Stomach (tissue), 9 donors: Measurements from ENCODE around the gene SUDS3. TPM values are rescaled to one million over a fixed set of nuclear protein-coding genes. Genes with fewer than 3 reads are reported as not detected.

Source experiments
- DNase-seq, 2 donors: peaks; one replicate each; pipeline versions ENCODE4 v3.0.0 to v3.0.0-alpha.2; 2013 to 2019
- H3K27ac ChIP-seq, 5 donors: fragments of 200-600 bp in 4 of 5; sonication (generic) in 4 of 5; one replicate each; pipeline ENCODE4 v1.5.1; 2013 to 2019; ENCODE audit warnings: mild to moderate bottlenecking in 1 of 5, moderate library complexity in 1 of 5
- H3K27me3 ChIP-seq, 3 donors: fragments of 200-600 bp; sonication (generic); one replicate each; pipeline ENCODE4 v1.5.1; 2017 to 2019; ENCODE audit warnings: mixed run types in 1 of 3
- H3K36me3 ChIP-seq, 4 donors: fragments of 200-600 bp; sonication (generic); 1 replicate in 3 of 4; 2 replicates in 1 of 4; pipeline ENCODE4 v1.5.1; 2016 to 2019
- H3K4me1 ChIP-seq, 4 donors: fragments of 200-600 bp; sonication (generic); one replicate each; pipeline ENCODE4 v1.5.1; 2016 to 2019
- H3K4me3 ChIP-seq, 4 donors: fragments of 200-600 bp; sonication (generic) in 3 of 4; one replicate each; pipeline ENCODE4 v1.5.1; 2016 to 2019; ENCODE audit warnings: mild to moderate bottlenecking in 1 of 4
- H3K9me3 ChIP-seq, 4 donors: fragments of 200-600 bp; sonication (generic); one replicate each; pipeline ENCODE4 v1.5.1; 2016 to 2019
- EP300 ChIP-seq: sonication (generic); formaldehyde crosslinking; IDR thresholded peaks from one replicate; pipeline ENCODE4 v1.6.1; 2017; ENCODE audit warnings: antibody characterized with exemption
- POLR2A ChIP-seq, 4 donors: fragments of 450-650 bp; IDR thresholded peaks; one replicate each; pipeline ENCODE4 v1.6.1; 2016; ENCODE audit warnings: antibody characterized with exemption in 4 of 4, control low read depth in 2 of 4, mild to moderate bottlenecking in 1 of 4, moderate library complexity in 1 of 4
- POLR2AphosphoS5 ChIP-seq, 3 donors: sonication (generic); formaldehyde crosslinking; IDR thresholded peaks; one replicate each; pipeline ENCODE4 v1.6.1; 2016; ENCODE audit warnings: antibody characterized with exemption in 3 of 3
- WGBS, 5 donors: extraction: QIAGEN DNeasy Blood & Tissue Kit in 3 of 5; methylation state at CpG; one replicate each; pipeline versions ENCODE4 v1.1.5 to v1.1.7; 2013 to 2018; 5-methylcytosine and 5-hydroxymethylcytosine counted together
- intact Hi-C: fragments of 100-400 bp; cut with DNase I; formaldehyde crosslinking; loops from one replicate; pipeline ENCODE4 v1.15.1; 2023; ENCODE audit warnings: low total_unique reads
- polyA plus RNA-seq, 3 donors: library from polyadenylated mRNA; stranded (reverse); fragments of 200-250 nt; gene quantifications; one replicate each; pipeline ENCODE4 v1.2.3, GENCODE V29; 2013
- total RNA-seq, 5 donors: library from RNA; depleted of rRNA; stranded (reverse); fragments of >200 nt; gene quantifications; one replicate each; pipeline versions ENCODE4 v1.1.0 to v1.2.3, GENCODE V29; 2014 to 2016
- TF ChIP-seq, protein P1 (sequence below), 7 experiments: fragments of 450-650 bp in 4 of 7; fragments of 200-600 bp in 3 of 7; sonication (generic) in 3 of 7; IDR thresholded peaks; one replicate each; pipeline ENCODE4 v1.5.1; 2016 to 2019; ENCODE audit warnings: antibody characterized with exemption in 7 of 7, control low read depth in 2 of 7, mild to moderate bottlenecking in 1 of 7
- donor health status: healthy with polysubstance abuse.
- donor health status: Bipolar disorder and iron deficiency.
- donor health status: healthy.

The SUDS3 gene
- total and polyA plus RNA-seq, 8 donors = 10.8 to 122 (median 44.4) TPM

DNA sequence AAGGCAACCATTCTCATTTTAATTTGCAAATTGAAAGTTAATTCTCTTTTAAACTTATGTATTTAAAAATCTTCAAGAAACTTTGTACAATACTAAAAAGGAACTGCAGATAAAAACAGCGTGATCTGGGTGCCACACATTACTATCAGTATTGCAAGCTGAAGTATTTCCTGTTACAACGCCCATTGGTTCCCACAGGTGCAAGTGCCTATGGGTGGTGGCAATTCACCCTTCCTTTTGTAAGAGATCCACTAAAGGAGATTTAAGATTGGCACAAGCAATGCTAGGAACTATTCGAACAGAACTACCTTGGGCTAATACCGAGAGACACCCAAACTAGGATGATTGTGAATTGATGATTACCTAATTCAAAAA lies 16.8 kb upstream of the SUDS3 start:
- Histone ChIP-seq H3K4me3 (peak overlapping the region in 3 of 4 donors; percentile 10 to 35 (median 28)), H3K9me3 (no peaks in the 10 kb centered on the region), H3K27ac (peak overlapping the region in 4 of 5 donors; percentile 52 to 84 (median 60)), H3K27me3 (no peaks in the 10 kb centered on the region), H3K4me1 (peaks cover 21 to 67% (median 26%) of the 10 kb centered on the region in 4 donors), H3K36me3 (peaks cover 0 to 2% (median under 1%) of the 10 kb centered on the region in 4 donors)
- TF ChIP-seq POLR2AphosphoS5 (IDR thresholded peaks at IDR 0.05) (peak in 1 of 3 donors; percentile 47), EP300 (no peak)
- peak in 1 of 2 donors; percentile 46 for DNase-seq
- intact Hi-C loops = no loop called here
- WGBS, 5 donors = 20 to 45% (median 41%) methylated on average over 4 of the region's 4 CpGs

DNA sequence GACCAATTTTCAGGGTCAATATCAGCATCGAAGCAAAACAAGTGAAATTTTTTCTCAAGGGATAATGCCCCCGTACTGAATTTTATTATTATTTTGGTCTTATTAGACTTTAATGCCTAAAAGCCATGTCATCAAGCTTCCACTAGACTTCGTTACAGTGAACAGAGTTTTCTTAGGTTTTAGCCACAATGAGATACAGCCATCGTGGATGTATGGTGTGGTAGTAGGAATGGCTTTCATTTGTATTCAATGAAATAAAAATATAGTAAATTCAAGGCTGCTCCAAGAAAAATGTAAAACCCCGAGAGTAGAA lies 15.3 kb upstream of the SUDS3 start:
- Histone ChIP-seq H3K9me3 (no peaks in the 10 kb centered on the region), H3K27me3 (no peaks in the 10 kb centered on the region), H3K27ac (no peak overlapping the region), H3K4me1 (peaks cover 16 to 63% (median 24%) of the 10 kb centered on the region in 4 donors), H3K4me3 (no peak overlapping the region), H3K36me3 (no peaks in the 10 kb centered on the region)
- TF ChIP-seq EP300 = no peak
- TF ChIP-seq, protein P1, sequence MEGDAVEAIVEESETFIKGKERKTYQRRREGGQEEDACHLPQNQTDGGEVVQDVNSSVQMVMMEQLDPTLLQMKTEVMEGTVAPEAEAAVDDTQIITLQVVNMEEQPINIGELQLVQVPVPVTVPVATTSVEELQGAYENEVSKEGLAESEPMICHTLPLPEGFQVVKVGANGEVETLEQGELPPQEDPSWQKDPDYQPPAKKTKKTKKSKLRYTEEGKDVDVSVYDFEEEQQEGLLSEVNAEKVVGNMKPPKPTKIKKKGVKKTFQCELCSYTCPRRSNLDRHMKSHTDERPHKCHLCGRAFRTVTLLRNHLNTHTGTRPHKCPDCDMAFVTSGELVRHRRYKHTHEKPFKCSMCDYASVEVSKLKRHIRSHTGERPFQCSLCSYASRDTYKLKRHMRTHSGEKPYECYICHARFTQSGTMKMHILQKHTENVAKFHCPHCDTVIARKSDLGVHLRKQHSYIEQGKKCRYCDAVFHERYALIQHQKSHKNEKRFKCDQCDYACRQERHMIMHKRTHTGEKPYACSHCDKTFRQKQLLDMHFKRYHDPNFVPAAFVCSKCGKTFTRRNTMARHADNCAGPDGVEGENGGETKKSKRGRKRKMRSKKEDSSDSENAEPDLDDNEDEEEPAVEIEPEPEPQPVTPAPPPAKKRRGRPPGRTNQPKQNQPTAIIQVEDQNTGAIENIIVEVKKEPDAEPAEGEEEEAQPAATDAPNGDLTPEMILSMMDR (IDR thresholded peaks at IDR 0.05) = no peak
- TF ChIP-seq POLR2A (IDR thresholded peaks at IDR 0.05) = no peak
- no peak for TF ChIP-seq POLR2AphosphoS5 (IDR thresholded peaks at IDR 0.05)
- intact Hi-C loops = no loop called here
- WGBS, 5 donors = 84 to 93% (median 89%) methylated on average over 5 of the region's 5 CpGs
- DNase-seq = no peak

DNA sequence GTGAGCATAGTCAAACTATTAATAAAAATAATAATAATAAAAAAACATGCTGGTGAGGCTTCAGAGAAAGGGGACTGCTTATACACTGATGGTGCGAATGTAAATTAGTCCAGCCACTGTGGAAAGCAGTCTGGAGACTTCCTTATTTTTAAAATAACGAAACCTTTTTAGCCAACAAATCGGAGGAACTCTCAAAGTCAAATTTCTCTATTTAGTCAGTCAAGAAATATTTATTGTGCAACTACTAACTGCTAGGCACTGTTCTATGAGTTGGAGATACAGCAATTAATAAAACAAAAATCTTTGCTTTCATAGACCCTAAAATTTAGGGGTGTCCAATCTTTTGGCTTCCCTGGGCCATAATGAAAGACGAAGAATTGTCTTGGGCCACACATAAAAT lies 14.5 kb upstream of the SUDS3 start:
- WGBS, 5 donors = 92 to 97% (median 92%) methylated on average over 4 of the region's 4 CpGs

DNA sequence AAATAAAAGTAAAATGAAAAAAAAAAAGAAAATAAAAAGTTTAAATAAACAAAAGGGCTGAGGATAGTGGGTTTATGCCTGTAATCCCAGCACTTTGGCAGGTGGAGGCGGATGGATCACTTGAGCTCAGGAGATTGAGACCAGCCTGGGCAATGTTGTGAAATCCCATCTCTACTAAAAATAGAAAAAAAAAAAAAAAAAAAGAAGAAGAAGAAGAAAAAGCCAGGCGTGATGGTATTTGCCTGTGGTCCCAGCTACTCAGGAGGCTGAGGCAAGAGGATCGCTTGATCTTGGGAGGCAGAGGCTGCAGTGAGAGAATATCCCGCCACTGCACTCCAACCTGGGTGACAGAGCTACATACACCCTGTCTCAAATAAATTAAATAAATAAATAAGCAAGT lies 7.5 kb upstream of the SUDS3 start:
- H3K4me1 ChIP-seq = peaks cover 15 to 59% (median 29%) of the 10 kb centered on the region in 4 donors
- 89 to 95% (median 92%) methylated on average over 4 of the region's 4 CpGs for WGBS, 5 donors
- H3K36me3 ChIP-seq = no peaks in the 10 kb centered on the region
- H3K27me3 ChIP-seq = no peaks in the 10 kb centered on the region
- intact Hi-C loops = no loop called here
- no peak for TF ChIP-seq EP300
- no peak for TF ChIP-seq POLR2A (IDR thresholded peaks at IDR 0.05)
- DNase-seq = no peak
- no peak overlapping the region for H3K4me3 ChIP-seq
- no peak overlapping the region for H3K27ac ChIP-seq
- H3K9me3 ChIP-seq = no peaks in the 10 kb centered on the region

More for the DNA sequence above, 14.5 kb upstream of the SUDS3 start:
- TF ChIP-seq EP300 = no peak
- no peak for TF ChIP-seq POLR2A (IDR thresholded peaks at IDR 0.05)
- TF ChIP-seq POLR2AphosphoS5 (IDR thresholded peaks at IDR 0.05) = no peak
- TF ChIP-seq, protein P1 (IDR thresholded peaks at IDR 0.05) = no peak
- H3K4me1 ChIP-seq = peaks cover 9 to 61% (median 16%) of the 10 kb centered on the region in 4 donors
- no peaks in the 10 kb centered on the region for H3K36me3 ChIP-seq
- intact Hi-C loops = no loop called here
- no peak overlapping the region for H3K4me3 ChIP-seq
- no peaks in the 10 kb centered on the region for H3K27me3 ChIP-seq
- H3K27ac ChIP-seq = no peak overlapping the region
- H3K9me3 ChIP-seq = no peaks in the 10 kb centered on the region
- DNase-seq = no peak

DNA sequence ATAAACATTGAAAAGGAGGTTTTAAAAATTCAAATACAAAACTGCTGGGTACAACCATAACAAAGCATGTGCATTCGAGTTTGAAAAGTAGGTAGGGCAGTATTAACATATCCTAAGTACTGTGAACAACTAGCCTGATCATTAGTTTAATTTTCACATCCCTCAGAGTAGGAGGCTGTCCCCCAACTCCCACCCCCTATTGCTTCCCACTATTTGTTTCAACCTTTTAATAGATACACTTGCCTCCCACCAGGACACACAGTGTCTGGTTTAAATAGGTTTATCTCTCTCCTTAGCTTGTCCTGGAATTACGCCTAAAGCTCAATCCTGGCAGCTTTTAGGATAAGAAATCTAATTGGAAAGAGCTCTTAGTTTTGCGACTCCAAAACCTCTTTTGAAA lies 5.8 kb upstream of the SUDS3 start:
- H3K9me3 ChIP-seq = no peaks in the 10 kb centered on the region
- no peaks in the 10 kb centered on the region for H3K36me3 ChIP-seq
- TF ChIP-seq EP300 = no peak
- no peak for TF ChIP-seq POLR2AphosphoS5 (IDR thresholded peaks at IDR 0.05)
- TF ChIP-seq POLR2A (IDR thresholded peaks at IDR 0.05) = no peak
- TF ChIP-seq, protein P1 (IDR thresholded peaks at IDR 0.05) = no peak
- WGBS, 5 donors = 16 to 29% (median 26%) methylated on average over 3 of the region's 3 CpGs
- intact Hi-C loops = loop anchor here (5.0 kb wide), 1 partner anchor 183 kb away; no protein-coding TSS in a partner anchor
- H3K27ac ChIP-seq = peak overlapping the region in 2 of 5 donors; percentile 86 to 90
- no peaks in the 10 kb centered on the region for H3K27me3 ChIP-seq
- peak overlapping the region in 3 of 4 donors; percentile 88 to 96 (median 92) for H3K4me3 ChIP-seq
- peaks cover 21 to 65% (median 38%) of the 10 kb centered on the region in 4 donors for H3K4me1 ChIP-seq
- DNase-seq = no peak
